ENCODE measurements around the gene CFLAR. TPM values are rescaled to one million over a fixed set of nuclear protein-coding genes. Genes with fewer than 3 reads are reported as not detected.

Gene CFLAR
- polyA plus RNA-seq, 1 of the 3 experiments (the other 2 are of a cell fraction) = 23.7 TPM

DNA sequence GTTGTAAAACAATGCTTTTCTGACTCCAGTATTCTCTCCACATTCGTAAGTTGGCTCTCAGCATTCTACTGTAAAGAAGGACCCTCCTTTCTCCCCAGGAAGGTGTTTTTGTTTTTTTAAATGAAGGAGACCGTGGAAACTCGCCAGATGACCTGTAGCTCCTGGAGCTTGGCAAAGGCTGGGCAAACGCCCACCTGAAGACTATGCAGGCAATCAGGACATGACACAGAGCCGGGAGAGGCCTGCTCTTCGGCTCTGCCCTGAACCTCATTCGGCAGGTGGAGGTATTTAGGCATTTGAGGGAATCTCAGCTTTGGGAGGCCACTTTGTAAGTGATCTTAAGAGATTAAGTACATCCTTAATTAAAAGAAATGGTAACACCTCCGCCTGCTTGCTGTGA, 84.4 kb downstream of the CFLAR start (continued):
- TF ChIP-seq, protein P1, sequence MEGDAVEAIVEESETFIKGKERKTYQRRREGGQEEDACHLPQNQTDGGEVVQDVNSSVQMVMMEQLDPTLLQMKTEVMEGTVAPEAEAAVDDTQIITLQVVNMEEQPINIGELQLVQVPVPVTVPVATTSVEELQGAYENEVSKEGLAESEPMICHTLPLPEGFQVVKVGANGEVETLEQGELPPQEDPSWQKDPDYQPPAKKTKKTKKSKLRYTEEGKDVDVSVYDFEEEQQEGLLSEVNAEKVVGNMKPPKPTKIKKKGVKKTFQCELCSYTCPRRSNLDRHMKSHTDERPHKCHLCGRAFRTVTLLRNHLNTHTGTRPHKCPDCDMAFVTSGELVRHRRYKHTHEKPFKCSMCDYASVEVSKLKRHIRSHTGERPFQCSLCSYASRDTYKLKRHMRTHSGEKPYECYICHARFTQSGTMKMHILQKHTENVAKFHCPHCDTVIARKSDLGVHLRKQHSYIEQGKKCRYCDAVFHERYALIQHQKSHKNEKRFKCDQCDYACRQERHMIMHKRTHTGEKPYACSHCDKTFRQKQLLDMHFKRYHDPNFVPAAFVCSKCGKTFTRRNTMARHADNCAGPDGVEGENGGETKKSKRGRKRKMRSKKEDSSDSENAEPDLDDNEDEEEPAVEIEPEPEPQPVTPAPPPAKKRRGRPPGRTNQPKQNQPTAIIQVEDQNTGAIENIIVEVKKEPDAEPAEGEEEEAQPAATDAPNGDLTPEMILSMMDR (IDR thresholded peaks at IDR 0.05) = no peak
- TF ChIP-seq NFIC (IDR thresholded peaks at IDR 0.05; ENCODE audit: borderline replicate concordance) = no peak

DNA sequence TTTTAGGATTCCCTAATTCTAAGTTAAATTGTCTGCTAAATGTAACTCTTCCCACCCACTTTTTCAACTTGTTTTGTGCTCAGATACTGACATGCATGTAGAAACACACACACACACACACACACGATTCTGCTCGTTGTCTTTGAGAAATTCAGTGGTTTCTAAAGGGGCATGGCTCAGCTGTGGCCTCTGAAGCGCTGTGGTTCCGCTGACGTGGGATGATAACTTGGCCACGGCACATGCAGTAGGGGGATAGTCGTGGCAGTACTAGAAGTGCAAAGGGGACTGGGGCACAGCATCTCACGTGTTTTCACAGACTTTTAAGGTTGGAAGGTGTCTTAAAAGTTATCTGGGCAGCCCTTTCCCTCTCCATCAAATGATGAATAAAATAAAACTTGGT, 85.4 kb downstream of the CFLAR start:
- H3K9me3 ChIP-seq = no peaks in the 10 kb centered on the region
- H3K4me3 ChIP-seq (ENCODE audit: low read depth in 2 of 2, low read length in 1 of 2) = no peak overlapping the region
- H3K27ac ChIP-seq (ENCODE audit: low read depth in 2 of 2, low read length in 1 of 2) = no peak overlapping the region
- H3K79me2 ChIP-seq (ENCODE audit: insufficient read depth) = no peaks in the 10 kb centered on the region
- WGBS (ENCODE audit: low lambda C conversion rate) = 78% methylated on average over 8 of the region's 8 CpGs
- ChIA-PET CTCF (interaction anchor here (1.9 kb wide), 1 partner anchor 24 kb away, joined by 5 read pairs; no protein-coding TSS in a partner anchor), POLR2A (no interaction called here)
- H4K20me1 ChIP-seq (ENCODE audit: insufficient read depth) = no peaks in the 10 kb centered on the region
- H3K27me3 ChIP-seq (ENCODE audit: insufficient read depth) = no peaks in the 10 kb centered on the region
- peaks cover 0 to 8% of the 10 kb centered on the region in 2 experiments; a peak in 2 of 4 replicates for H3K4me1 ChIP-seq (ENCODE audit: control insufficient read depth in 1 of 2, insufficient read depth in 2 of 2, low read depth in 1 of 2, low read length in 1 of 2)
- no peak for TF ChIP-seq RAD21 (IDR thresholded peaks at IDR 0.05; ENCODE audit: low read length)
- no peak for TF ChIP-seq YY1 (IDR thresholded peaks at IDR 0.05; ENCODE audit: low read depth)
- TF ChIP-seq SIN3A (IDR thresholded peaks at IDR 0.05; ENCODE audit: borderline replicate concordance, low read depth, low read length) = no peak
- TF ChIP-seq TAF1 (IDR thresholded peaks at IDR 0.05; ENCODE audit: borderline replicate concordance, low read depth, low read length) = no peak
- no peak for TF ChIP-seq CHD2 (IDR thresholded peaks at IDR 0.05; ENCODE audit: low read length, partially characterized antibody)
- TF ChIP-seq RXRA (IDR thresholded peaks at IDR 0.05; ENCODE audit: borderline replicate concordance, low read depth) = no peak
- no peak for TF ChIP-seq EP300 (IDR thresholded peaks at IDR 0.05; ENCODE audit: borderline replicate concordance in 1 of 2, low read depth in 1 of 2, low read length in 1 of 2)
- TF ChIP-seq, protein P2, sequence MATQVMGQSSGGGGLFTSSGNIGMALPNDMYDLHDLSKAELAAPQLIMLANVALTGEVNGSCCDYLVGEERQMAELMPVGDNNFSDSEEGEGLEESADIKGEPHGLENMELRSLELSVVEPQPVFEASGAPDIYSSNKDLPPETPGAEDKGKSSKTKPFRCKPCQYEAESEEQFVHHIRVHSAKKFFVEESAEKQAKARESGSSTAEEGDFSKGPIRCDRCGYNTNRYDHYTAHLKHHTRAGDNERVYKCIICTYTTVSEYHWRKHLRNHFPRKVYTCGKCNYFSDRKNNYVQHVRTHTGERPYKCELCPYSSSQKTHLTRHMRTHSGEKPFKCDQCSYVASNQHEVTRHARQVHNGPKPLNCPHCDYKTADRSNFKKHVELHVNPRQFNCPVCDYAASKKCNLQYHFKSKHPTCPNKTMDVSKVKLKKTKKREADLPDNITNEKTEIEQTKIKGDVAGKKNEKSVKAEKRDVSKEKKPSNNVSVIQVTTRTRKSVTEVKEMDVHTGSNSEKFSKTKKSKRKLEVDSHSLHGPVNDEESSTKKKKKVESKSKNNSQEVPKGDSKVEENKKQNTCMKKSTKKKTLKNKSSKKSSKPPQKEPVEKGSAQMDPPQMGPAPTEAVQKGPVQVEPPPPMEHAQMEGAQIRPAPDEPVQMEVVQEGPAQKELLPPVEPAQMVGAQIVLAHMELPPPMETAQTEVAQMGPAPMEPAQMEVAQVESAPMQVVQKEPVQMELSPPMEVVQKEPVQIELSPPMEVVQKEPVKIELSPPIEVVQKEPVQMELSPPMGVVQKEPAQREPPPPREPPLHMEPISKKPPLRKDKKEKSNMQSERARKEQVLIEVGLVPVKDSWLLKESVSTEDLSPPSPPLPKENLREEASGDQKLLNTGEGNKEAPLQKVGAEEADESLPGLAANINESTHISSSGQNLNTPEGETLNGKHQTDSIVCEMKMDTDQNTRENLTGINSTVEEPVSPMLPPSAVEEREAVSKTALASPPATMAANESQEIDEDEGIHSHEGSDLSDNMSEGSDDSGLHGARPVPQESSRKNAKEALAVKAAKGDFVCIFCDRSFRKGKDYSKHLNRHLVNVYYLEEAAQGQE (IDR thresholded peaks at IDR 0.05; ENCODE audit: low read depth, low read length) = no peak
- no peak for TF ChIP-seq EZH2phosphoT487 (IDR thresholded peaks at IDR 0.05; ENCODE audit: borderline replicate concordance, low read depth)
- TF ChIP-seq, protein P3, sequence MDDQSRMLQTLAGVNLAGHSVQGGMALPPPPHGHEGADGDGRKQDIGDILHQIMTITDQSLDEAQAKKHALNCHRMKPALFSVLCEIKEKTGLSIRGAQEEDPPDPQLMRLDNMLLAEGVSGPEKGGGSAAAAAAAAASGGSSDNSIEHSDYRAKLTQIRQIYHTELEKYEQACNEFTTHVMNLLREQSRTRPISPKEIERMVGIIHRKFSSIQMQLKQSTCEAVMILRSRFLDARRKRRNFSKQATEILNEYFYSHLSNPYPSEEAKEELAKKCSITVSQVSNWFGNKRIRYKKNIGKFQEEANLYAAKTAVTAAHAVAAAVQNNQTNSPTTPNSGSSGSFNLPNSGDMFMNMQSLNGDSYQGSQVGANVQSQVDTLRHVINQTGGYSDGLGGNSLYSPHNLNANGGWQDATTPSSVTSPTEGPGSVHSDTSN (IDR thresholded peaks at IDR 0.05) = no peak
- no peak for TF ChIP-seq FOSL2 (IDR thresholded peaks at IDR 0.05; ENCODE audit: borderline replicate concordance, low read depth)
- no peak for TF ChIP-seq ELF1 (IDR thresholded peaks at IDR 0.05)
- TF ChIP-seq FOXM1 (IDR thresholded peaks at IDR 0.05; ENCODE audit: low read depth) = no peak
- TF ChIP-seq, protein P4, sequence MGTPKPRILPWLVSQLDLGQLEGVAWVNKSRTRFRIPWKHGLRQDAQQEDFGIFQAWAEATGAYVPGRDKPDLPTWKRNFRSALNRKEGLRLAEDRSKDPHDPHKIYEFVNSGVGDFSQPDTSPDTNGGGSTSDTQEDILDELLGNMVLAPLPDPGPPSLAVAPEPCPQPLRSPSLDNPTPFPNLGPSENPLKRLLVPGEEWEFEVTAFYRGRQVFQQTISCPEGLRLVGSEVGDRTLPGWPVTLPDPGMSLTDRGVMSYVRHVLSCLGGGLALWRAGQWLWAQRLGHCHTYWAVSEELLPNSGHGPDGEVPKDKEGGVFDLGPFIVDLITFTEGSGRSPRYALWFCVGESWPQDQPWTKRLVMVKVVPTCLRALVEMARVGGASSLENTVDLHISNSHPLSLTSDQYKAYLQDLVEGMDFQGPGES (IDR thresholded peaks at IDR 0.05; ENCODE audit: low read depth, low read length) = no peak
- no peak for TF ChIP-seq FOXJ3 (CRISPR knock-in tag; IDR thresholded peaks at IDR 0.05)
- TF ChIP-seq POLR2AphosphoS5 (IDR thresholded peaks at IDR 0.05; ENCODE audit: low read depth, low read length) = no peak
- TF ChIP-seq MEF2A (IDR thresholded peaks at IDR 0.05; ENCODE audit: borderline replicate concordance, low read depth) = no peak
- no peaks in the 10 kb centered on the region for H3F3A ChIP-seq (replicated peaks; ENCODE audit: insufficient read depth)
- no peak overlapping the region for H2AFZ ChIP-seq (ENCODE audit: low read depth)
- H3K9ac ChIP-seq = no peak overlapping the region
- DNase-seq = no peak
- H3K4me2 ChIP-seq = no peak overlapping the region
- H3K9me2 ChIP-seq = no peaks in the 10 kb centered on the region
- no peaks in the 10 kb centered on the region for H3K36me3 ChIP-seq (replicated peaks in 1 of 2; ENCODE audit: control insufficient read depth in 1 of 2, insufficient read depth in 2 of 2, low read length in 1 of 2)

Measured in SK-N-SH (cell line).